ENCODE measurements around the gene SYT6. TPM values are rescaled to one million over a fixed set of nuclear protein-coding genes. Genes with fewer than 3 reads are reported as not detected.

Gene SYT6
- total RNA-seq, 1 experiment from 2014 or later = 54.2 TPM

GRCh38 chr1:114099268-114099667 is 54.4 kb downstream of the SYT6 start (continued):
- no peak for TF ChIP-seq ARID4B (CRISPR knock-in tag; IDR thresholded peaks at IDR 0.05; ENCODE audit: borderline replicate concordance)
- no peak for TF ChIP-seq GTF2I (CRISPR knock-in tag; conservative IDR thresholded peaks at IDR 0.05)
- no peak for TF ChIP-seq ZMAT4 (CRISPR knock-in tag; IDR thresholded peaks at IDR 0.05)
- TF ChIP-seq CREB1 (CRISPR knock-in tag; IDR thresholded peaks at IDR 0.05) = no peak
- TF ChIP-seq PREB (CRISPR knock-in tag; IDR thresholded peaks at IDR 0.05; ENCODE audit: borderline replicate concordance) = no peak
- no peak for TF ChIP-seq MLX (CRISPR knock-in tag; IDR thresholded peaks at IDR 0.05)
- TF ChIP-seq KAT7 (CRISPR knock-in tag; IDR thresholded peaks at IDR 0.05; ENCODE audit: borderline replicate concordance) = no peak
- no peak for TF ChIP-seq NR2C2 (CRISPR knock-in tag; IDR thresholded peaks at IDR 0.05)
- no peak for TF ChIP-seq FOXP4 (CRISPR knock-in tag; IDR thresholded peaks at IDR 0.05)
- no peak for TF ChIP-seq E2F5 (CRISPR knock-in tag; IDR thresholded peaks at IDR 0.05)
- TF ChIP-seq TCF7 (CRISPR knock-in tag; IDR thresholded peaks at IDR 0.05; ENCODE audit: low read depth) = no peak
- no peak for TF ChIP-seq RELA (CRISPR knock-in tag; IDR thresholded peaks at IDR 0.05; ENCODE audit: borderline replicate concordance)
- TF ChIP-seq ZNF263 (CRISPR knock-in tag; IDR thresholded peaks at IDR 0.05; ENCODE audit: low read depth) = no peak
- TF ChIP-seq ZSCAN18 (CRISPR knock-in tag; IDR thresholded peaks at IDR 0.05) = no peak

- Mint-ChIP-seq H3K4me1 (peaks cover 34% of the 10 kb centered on the region), H3K4me3 (no peak overlapping the region), H3K9me3 (no peaks in the 10 kb centered on the region), H3K27me3 (ENCODE audit: low read depth) (no peaks in the 10 kb centered on the region), H3K27ac (no peak overlapping the region), H3K36me3 (peaks cover 93% of the 10 kb centered on the region)
- ATAC-seq (no peak), DNase-seq (ENCODE audit: low spot score) (no peak)
- TF ChIP-seq AFF4 (CRISPR knock-in tag; IDR thresholded peaks at IDR 0.05; ENCODE audit: borderline replicate concordance) (no peak), ZNF138 (CRISPR knock-in tag; conservative IDR thresholded peaks at IDR 0.05) (no peak)
- ChIA-PET POLR2A (no interaction called here), CTCF (no interaction called here)
Measured at GRCh38 chr1:114097109-114097508, 56.6 kb downstream of the SYT6 start.
